Iris pigment epithelial cell (primary cell): ENCODE measurements around the gene CRIP2.

ENCODE experiments used
- DNase-seq: peaks from one replicate; pipeline ENCODE4 v3.0.0-alpha.2; 2011; ENCODE audit warnings: low read depth

CRIP2 gene

DNA sequence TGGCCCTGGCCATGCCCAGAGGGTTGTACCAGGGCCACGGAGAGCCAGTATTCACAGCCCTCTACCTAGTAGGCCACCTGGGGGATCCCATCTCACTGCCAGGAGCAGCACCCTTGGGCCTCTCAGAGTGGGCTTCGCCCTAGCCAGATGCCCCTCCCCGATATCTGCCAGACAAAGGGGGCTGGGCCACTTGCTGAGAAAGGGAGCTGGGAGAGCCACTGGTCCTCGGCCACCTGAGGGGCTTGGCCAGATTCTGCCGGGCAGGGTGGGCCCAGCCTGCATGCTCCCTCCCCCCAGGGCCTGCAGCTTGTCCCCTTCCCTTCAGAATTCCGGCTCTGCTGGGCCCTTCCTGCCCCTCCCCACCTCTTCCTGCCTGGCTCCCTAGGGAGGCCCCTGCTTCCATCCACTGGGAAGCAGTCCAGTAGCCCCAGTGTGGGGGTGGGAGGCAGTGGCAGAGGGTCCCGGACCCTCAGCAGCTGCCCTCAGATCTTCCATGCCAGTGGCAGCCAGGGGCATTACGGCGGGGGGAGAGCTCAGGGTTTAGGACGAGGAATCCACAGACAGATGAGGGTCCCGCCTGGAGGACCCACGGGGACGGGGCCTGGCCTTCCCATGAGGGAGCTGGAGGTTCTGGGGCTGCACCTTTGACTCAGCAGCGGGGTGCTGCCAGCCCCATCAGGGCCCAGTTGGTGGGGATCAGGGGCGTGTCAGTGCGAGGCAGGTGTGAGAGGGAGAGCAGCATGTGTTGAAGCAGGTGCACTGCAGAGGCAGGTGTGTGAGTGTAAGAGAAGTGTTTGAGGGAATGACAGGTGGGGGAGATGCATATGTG is 2.4 kb downstream of the CRIP2 start:
- no peak for DNase-seq

DNA sequence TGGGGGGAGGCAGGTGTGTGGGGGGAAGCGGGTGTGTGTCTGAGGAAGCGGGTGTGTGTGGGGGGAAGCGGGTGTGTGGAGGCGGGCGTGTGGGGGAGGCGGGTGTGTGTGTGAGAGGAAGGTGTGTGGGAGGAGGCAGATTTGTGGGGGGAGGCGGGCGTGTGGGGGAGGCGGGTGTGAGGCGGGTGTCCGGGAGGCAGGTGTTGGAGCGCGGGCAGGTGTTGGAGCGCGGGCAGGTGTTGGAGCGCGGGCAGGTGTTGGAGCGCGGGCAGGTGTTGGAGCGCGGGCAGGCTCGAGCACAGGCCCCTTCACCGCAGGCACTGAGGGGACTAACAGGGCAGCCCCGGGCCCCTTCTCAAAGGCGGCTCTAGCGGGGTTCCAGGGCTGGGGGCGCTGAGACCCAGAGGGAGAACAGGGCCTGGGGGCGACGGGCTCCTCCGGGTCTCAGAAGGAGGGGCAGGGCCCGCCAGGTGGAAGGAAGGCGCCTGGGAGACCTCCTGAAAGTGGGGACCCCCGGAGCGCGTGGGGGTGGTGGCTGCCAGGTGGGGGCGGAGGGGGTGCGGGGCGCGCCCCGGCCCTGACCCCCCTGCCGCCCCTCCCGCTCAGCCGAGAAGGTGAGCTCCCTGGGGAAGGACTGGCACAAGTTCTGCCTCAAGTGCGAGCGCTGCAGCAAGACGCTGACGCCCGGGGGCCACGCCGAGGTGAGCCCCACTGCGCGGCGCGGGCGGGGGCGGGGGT is 3.2 kb downstream of the CRIP2 start:
- no peak for DNase-seq

DNA sequence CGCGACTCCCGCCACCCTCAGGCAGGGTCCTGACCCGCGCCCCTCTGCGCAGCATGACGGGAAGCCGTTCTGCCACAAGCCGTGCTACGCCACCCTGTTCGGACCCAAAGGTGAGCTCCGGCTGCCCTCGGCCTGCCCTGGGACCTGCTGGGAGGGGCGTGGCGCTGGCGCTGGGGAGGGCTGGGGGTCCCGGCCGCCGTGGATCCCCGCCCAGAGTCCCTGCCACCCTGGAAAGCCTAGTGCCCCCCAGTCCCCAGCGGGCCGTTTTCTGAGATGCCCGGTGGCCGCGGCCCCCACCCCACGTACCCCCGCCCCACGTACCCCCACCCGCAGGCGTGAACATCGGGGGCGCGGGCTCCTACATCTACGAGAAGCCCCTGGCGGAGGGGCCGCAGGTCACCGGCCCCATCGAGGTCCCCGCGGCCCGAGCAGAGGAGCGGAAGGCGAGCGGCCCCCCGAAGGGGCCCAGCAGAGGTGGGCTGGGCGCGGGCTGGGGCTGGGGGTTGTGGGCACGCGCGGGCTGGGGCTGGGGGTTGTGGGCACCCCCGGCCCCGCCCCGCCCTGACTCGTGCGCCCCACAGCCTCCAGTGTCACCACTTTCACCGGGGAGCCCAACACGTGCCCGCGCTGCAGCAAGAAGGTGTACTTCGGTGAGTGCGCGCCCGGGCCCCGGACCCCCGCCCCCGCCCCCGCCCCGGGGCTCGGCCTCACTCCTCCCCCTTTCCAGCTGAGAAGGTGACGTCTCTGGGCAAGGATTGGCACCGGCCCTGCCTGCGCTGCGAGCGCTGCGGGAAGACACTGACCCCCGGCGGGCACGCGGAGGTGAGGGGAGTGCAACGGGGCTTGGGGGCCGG is 4.0 kb downstream of the CRIP2 start:
- no peak for DNase-seq

DNA sequence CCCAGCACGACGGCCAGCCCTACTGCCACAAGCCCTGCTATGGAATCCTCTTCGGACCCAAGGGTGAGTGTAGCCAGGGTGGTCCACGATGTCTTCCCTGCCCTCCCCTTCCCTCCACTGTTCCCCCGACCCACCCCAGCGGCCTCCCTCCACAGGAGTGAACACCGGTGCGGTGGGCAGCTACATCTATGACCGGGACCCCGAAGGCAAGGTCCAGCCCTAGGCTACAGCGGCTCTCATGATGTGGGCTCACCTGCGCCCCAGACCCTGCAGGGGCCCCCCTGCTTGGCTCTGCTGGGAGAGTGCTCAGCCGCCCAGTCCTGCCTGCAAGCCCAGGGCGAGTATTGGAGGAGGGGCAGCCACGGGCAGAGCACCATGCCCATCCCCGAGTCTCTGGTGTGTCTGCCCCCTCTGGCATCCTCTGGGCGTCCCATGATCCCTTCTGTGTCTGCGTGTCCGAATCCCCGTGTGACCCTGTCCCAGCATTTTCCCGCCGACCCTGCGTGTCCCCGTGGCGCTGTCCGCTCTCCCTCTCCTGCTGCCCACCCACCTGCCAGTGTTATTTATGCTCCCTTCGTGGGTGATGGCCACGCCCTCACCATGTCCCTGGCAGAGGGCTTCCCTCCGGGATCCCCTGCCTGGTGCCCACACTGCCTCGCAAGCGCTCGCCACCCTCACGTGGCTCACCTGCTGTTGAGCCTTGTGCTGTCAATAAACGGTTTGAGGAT is 5.0 kb downstream of the CRIP2 start:
- DNase-seq, result no peak

DNA sequence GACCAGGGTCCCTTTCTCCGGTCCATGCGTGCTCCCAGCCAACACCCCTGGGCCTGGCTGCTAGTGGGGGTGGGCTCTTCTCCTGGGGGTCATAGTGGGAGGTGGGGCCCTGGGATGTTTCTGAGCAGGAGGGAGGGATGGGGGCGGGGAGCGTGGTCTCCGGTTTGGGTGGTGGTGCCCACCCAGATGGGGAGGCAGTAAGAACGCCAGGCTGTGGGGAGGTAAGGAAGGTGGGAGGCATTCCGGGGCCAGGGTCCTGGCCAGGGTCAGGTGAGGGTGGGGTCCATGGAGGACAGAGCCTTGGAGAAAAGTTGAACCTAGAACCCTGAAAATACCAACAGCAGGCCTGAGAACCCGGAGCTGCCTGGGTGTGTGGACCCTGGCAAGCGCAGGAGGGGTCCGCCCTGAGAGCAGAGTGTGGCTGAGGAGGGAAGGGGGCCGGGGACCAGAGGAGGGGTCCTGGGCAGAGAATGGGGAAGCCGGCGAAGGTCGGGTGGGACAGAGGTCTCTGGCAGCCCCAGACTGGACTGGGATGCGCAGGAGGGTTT is 5.7 kb downstream of the CRIP2 start:
- no peak for DNase-seq

DNA sequence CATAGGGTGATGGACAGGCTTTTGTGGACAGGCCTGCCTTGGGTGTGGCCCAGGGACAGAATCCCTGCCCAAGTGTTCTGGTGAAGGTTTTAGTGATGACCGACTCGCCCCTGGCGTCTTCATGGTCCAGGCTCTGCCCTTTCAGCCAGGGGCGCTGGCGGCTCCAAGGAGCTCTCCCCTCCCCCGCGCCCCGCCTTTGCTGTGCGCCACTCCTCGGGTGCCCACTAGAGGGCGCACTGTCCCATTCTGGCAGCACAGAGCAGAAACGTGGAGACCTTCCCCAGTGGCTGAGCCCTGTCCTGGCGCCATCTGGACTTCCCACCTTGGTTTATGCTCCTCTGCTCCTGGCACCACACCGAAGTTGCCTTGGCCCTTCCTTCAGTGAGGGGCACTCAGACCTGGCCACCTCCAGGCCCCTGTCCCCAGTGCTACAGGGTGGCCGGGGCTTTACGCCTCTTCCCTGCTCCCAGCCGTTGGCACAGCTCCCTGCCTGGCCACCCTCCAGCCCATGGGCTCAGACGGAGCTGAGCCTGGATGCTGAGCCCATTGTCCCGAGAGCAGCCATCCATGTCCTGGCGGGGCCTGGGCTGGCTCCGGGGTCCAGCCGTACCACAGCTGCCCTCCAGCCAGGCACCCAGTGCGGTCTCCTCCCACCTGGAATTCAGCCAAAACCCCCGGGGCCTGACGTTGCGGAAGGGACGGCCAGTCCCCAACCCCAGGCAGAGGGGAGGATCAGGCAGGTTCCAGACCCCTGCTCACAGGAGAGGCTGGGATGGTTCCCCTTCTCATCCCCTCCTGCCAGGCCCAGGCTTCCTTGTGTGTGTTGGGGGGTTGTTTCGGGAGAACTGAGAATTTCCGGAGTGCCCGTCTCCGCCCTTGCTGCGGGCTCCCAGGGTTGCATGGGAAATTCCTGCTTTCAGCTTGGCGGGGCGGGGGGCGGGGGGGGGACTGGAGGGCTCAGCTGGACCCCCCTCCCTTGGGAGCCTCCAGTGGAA is 6.5 kb downstream of the CRIP2 start:
- DNase-seq, result peak; percentile 77

DNA sequence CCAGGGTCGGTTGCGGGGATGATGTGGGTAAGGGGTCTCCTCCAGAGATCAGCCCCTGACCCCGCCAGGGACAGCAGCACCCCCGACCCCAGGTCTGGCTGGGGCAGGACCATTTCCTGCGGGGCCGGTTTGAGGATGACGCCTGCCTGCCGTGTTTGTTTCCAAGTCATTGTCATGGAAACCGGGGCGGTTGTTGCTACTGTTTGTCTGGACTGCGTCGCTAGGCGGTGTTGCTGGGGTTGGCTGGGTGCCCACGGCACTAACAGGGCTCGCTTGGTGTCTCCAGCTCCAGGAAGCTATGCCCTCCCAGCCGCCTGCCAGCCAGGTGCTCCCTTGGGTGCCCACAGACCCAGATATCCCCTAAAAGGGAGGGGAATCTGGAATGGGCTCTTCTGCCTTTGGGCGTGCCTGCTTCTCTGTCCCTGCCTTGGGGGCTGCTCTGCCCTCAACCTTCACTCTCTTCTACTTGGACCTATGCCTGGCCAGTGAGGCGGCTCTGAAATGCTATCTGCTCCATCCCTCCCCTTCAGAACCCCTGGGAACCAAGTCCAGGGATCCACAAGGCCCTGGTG is 7.4 kb downstream of the CRIP2 start:
- DNase-seq, result peak; percentile 97

DNA sequence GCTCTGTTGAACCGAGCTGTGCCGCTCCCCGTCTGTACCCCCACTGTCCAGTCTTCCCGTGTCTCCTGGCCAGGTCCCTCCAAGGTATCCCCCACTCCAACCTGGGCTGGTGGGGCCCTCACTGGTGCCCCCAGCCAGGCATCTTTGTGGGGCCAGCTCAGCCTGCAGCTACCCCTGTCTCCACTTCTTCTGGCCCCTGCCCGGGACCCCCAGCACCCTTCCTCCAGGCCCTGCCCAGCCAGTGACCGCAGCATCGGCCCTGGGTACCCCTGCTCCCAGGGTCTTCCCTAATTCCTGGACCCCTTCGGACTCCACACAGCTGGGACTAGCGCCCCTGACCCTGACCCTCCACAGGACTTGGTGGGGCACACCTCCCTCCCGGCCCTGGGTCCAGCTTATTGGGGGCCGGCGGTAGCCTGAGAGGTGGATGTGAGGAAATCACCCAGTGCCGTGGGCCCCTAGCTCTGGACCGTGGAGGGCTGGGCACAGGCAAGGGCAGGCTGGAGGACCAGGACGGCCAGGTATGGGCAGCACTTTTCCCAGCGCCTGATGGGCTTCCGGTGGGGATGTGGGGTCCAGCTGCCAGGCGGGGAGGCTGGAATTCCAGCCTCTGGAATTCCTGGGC is 8.0 kb downstream of the CRIP2 start:
- DNase-seq, result no peak

DNA sequence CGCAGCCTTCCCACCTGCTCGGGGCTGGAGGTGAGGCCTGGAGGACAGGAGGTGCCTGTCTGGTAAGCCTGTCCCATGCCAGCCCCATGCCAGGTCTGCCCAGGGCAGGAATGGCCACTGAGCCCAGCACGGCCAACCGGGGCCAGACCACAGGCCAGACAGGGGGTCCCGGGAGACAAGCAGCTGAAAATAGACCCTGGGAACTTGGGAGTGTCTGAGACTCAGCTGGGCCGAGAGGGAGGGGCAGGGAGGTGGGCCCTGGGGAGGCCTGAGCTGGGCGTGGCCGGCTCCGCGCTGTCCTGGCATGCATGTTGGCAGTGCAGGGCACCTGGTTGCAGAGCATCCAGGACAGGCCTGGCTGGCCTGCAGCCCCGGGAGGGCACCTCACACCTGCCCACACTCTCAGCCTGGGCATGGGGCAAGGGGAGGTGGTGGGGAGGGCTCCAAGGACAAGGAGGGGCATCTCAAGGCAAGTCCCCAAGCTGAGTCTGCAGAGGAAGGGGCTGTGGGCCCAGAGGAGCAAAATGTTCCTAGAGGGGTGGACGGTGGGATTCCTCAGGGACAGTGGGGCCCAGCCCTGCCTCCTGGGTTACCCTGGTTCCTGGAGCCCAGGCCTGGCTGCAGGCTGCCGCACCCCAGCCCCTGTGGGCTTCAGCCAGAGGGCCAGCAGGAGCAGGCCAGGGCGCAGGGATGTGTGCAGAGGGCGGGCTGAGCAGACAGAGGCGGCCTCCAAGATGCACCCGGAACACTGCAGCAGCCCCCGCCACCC is 8.9 kb downstream of the CRIP2 start:
- DNase-seq, result no peak

DNA sequence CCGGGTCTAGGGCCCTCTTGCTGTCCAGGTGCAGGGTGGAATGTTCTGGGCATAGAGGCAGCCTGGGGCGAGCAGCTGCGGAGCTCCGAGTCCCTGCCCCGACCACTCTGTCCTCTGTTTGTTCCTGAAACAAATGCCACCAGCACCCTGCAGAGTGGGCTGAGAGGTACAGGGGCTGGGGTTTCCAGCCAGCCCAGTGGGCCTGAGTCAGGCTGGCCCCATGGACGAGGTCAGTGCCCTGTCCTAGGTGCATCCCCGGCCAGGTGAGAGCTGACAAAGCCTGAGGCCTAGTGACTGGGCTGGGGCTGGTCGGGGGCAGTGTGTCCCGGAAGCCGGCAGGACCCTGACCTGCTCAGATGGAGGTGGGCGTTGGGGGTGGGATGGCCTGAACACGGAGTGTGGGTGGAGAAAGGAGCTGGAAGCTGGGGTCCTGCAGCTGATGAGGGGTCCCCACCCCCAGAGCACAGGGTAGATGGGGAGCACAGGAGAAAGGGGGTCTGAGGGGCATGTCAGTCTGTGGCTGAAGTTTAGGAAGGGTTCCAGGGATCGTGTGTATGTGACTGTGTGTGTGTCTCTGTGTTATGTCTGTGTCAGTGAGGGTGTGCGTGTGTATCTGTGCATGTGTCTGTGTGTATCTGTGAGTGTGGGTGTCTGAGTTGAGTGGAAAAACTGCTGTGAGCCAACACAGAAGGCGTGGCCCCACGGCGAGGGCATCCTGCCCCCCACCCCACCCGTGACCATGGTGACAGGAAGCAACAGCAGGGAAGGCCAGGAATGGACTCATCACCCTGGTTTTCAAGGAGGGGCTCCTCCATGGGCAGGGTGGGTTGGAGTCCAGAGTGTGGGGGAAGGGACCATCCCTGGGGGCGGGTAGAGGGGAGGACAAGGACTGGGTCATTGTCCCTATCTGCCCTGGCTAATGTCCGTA is 9.7 kb downstream of the CRIP2 start:
- DNase-seq, result no peak

DNA sequence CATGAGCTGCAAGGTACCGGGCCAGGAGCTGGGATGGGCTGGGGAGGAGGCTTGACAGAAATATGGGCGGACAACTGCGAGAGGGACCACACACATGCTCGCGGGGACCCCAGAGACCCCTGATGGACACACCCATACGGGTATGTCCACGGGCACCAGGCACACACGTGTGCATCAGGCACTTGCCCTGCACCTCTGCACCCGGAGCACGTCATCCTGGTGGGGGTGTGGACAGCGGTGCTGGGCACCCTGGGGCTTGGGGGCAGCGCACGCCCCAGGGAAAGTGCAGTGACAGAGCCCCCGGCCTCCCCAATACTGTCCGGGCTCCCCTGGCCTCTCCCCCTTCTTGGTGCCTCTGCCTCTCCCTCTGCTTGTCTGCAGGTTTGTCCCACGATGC is 10.4 kb downstream of the CRIP2 start:
- no peak for DNase-seq

DNA sequence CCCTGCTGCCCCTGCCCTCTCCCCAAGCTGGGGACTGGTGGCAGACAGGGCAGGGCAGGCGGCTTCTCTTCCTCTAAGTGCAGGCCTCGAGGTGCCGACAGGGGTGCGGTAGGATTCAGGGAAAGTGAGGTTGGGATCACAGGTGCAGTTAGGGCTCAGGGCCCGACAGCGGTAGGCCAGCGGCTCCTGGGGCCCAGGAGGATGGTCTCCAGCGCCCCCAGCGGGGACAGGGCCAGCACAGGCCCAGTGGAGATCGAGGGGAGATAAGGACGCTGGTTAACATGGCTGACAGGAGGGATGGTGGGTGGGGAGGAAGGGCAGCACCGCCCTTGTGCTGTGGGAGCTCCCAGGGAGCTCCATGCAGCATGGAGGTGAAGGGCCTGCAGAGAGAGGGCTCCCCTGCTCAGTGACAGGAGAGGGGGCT is 11.1 kb downstream of the CRIP2 start:
- no peak for DNase-seq

DNA sequence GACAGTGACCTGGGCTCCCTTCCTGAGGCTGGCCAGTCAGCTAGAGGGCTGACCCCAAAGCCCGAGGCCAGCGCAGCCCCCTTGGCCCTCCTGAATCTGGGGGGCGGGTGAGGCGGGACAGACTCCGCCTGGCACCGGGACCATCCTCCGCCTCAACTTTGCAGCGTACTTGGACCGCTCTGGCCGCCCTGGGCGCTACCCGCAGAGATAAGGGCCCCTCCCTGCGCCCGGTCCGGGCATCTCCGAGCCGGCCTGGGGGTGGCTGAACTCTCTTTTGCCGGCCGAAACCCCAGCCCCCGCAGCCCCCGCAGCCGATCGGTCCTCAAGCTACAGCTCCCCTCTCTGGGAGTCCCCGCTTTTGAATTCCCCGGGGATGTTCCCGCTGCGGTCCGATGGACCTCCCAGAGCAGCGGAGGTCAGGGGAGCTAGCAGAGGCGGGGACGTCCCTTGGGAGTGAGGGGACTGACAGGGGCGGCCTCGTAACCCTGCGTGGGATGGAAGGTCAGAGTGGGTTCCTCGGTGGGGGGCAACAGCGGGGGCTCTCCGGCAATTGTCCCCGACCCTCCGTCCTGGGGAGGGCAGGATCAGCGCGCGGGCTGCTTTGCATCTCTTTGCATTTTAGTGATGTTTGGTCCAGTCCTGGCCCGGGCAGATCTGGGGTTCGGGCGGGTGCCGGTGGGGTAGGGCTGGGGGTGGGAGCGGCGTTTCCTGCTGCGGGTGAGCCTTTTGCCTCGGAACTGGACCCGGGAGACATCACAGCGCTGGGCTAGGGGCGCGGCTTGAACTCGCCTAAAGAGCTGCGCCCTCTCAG is 11.7 kb downstream of the CRIP2 start, which contains the start of gene CRIP1:
Gene CRIP1 (plus strand): TSS at position 724 of the 811 bp plus-strand sequence. CDS start 374 bp downstream, outside the sequence.
- no peak for DNase-seq

DNA sequence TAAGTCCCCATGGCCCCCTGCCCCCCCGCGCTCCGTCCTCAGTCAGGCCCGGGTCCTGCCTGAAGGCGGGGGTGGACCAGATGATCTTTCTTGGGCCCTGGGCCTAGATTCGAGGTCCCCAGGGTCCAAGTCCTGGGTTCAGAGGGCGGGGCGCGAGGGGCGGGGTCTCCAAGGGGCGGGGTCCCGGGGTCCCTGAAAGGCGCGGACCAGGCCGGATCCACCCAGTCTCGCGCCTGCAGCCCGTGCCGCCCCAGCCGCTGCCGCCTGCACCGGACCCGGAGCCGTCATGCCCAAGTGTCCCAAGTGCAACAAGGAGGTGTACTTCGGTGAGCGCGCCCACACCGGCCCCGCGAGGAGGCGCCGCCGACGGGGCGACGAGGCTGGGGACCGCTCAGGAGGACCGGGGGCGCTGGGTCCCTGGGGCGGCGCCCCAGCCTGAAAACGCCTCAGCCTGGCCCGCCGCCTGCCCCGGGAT is 12.4 kb downstream of the CRIP2 start:
- DNase-seq, result no peak

DNA sequence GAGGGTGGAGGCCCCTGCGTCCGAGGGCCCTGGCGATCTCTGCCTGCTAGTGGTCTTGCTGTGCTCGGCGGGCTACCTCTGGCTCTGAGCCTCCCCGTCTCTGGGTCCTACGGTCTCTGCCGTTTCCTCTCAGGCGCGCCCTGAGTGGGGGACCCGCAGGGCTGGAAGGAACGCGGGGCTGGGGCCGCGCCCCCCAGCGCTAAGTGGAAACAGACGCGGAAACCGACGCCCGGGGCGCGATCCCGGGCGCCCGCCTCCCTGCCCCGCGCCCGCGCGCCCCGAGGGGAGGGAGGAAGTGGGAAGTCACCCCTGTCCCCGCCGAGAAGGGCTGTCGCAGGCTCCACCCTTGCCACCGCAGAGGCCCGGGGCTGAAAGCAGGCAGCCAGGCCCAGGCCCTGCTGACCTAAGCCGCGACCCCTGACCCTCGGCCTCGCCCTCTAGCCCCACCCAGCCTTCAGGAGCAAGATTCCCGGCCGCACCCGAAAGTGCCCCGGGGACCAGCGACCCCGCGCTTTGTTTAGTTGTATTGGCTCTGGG is 12.9 kb downstream of the CRIP2 start:
- DNase-seq, result no peak
